Tibial nerve (tissue), 4 donors: ENCODE measurements around the gene SPIRE2. TPM values are rescaled to one million over a fixed set of nuclear protein-coding genes. Genes with fewer than 3 reads are reported as not detected.
A peak's percentile ranks its signal among the peaks of the same experiment; 100 is the strongest.

ENCODE experiments used
- DNase-seq, 2 donors: peaks; one replicate each; pipeline ENCODE4 v3.0.0-alpha.2; 2019; ENCODE audit warnings: low spot score in 2 of 2
- H3K27ac ChIP-seq, 4 donors: fragments of 200-600 bp; sonication (generic) in 3 of 4; one replicate each; pipeline ENCODE4 v1.5.1; 2017 to 2019; ENCODE audit warnings: mild to moderate bottlenecking in 1 of 4
- H3K27me3 ChIP-seq, 2 donors: fragments of 200-600 bp; sonication (generic) in 1 of 2; one replicate each; pipeline versions ENCODE4 v1.5.1 to v1.6.0; 2017 to 2019
- H3K36me3 ChIP-seq, 3 donors: fragments of 200-600 bp; sonication (generic); one replicate each; pipeline ENCODE4 v1.5.1; 2018 to 2019
- H3K4me1 ChIP-seq, 4 donors: fragments of 200-600 bp; sonication (generic) in 3 of 4; one replicate each; pipeline ENCODE4 v1.5.1; 2017 to 2019
- H3K4me3 ChIP-seq, 4 donors: fragments of 200-600 bp; sonication (generic) in 3 of 4; one replicate each; pipeline ENCODE4 v1.5.1; 2017 to 2019; ENCODE audit warnings: mild to moderate bottlenecking in 1 of 4, moderate library complexity in 1 of 4
- H3K9me3 ChIP-seq, 4 donors: fragments of 200-600 bp; sonication (generic) in 3 of 4; one replicate each; pipeline ENCODE4 v1.5.1; 2017 to 2019
- CTCF ChIP-seq, 5 experiments: fragments of 200-600 bp in 3 of 5; fragments of 450-650 bp in 2 of 5; sonication (generic) in 3 of 5; IDR thresholded peaks; one replicate each; pipeline ENCODE4 v1.5.1; 2016 to 2019; ENCODE audit warnings: antibody characterized with exemption in 5 of 5, mild to moderate bottlenecking in 3 of 5, moderate library complexity in 2 of 5
- EP300 ChIP-seq, 2 donors: sonication (generic); formaldehyde crosslinking; IDR thresholded peaks; one replicate each; pipeline ENCODE4 v1.6.1; 2017; ENCODE audit warnings: antibody characterized with exemption in 2 of 2, mild to moderate bottlenecking in 1 of 2
- POLR2A ChIP-seq, 2 donors: fragments of 450-650 bp; IDR thresholded peaks; one replicate each; pipeline ENCODE4 v1.6.1; 2017; ENCODE audit warnings: antibody characterized with exemption in 2 of 2, mild to moderate bottlenecking in 2 of 2, moderate library complexity in 2 of 2
- WGBS, 2 donors: methylation state at CpG; one replicate each; pipeline ENCODE4 v1.1.5; 2018; 5-methylcytosine and 5-hydroxymethylcytosine counted together
- total RNA-seq, 4 donors: library from RNA; depleted of rRNA; stranded (reverse); fragments of >200 nt; gene quantifications; one replicate each; pipeline ENCODE4 v1.1.0, GENCODE V29; 2016

Gene SPIRE2
- total RNA-seq, 4 donors from 2014 or later = 1.1 to 7.2 (median 3.1) TPM; not detected in 1

GRCh38 chr16:89917773-89918452 lies 89.6 kb downstream of the SPIRE2 start:
- DNase-seq = peak in 1 of 2 donors; percentile 40
- Histone ChIP-seq H3K36me3 (peaks cover 0 to 10% (median 0%) of the 10 kb centered on the region in 3 donors), H3K9me3 (no peaks in the 10 kb centered on the region), H3K27me3 (peaks cover 0 to 10% of the 10 kb centered on the region in 2 donors), H3K4me1 (peaks cover 0 to 70% (median 36%) of the 10 kb centered on the region in 4 donors), H3K27ac (peak overlapping the region in 3 of 4 donors; percentile 5 to 63 (median 47)), H3K4me3 (peak overlapping the region; percentile 20 to 49 (median 32))
- WGBS, 2 donors = 2% methylated on average over 12 to 27 of the region's 39 CpGs
- TF ChIP-seq POLR2A (IDR thresholded peaks at IDR 0.05) (no peak), EP300 (IDR thresholded peaks at IDR 0.05) (peak in 1 of 2 donors; percentile 50)

DNA sequence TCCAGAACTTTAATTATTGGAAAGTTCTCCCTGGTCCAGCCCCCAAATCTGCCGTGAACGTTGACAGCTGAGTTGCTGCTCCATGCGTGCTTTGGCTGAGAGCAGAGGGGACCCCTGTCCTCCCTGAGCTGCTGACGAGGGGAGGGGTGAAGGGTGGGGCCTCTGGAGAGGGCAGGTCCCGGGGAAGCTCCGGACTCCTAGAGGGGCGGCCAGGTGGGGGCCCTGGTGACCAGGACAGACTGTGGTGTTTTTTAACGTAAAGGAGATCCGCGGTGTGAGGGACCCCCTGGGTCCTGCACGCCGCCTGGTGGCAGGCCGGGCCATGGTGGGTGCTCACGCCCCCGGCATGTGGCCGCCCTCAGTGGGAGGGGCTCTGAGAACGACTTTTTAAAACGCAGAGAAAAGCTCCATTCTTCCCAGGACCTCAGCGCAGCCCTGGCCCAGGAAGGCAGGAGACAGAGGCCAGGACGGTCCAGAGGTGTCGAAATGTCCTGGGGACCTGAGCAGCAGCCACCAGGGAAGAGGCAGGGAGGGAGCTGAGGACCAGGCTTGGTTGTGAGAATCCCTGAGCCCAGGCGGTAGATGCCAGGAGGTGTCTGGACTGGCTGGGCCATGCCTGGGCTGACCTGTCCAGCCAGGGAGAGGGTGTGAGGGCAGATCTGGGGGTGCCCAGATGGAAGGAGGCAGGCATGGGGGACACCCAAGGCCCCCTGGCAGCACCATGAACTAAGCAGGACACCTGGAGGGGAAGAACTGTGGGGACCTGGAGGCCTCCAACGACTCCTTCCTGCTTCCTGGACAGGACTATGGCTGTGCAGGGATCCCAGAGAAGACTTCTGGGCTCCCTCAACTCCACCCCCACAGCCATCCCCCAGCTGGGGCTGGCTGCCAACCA lies 90.4 kb downstream of the SPIRE2 start, which contains the start of gene MC1R:
Gene MC1R, plus strand, starts transcription at position 410 of the 895 bp plus-strand sequence. Its CDS starts 397 bp downstream, at position 807.
- peak within 1 kb of the TSS in 3 of 4 donors; percentile 5 to 63 (median 47) for H3K27ac ChIP-seq
- peaks cover 0 to 2% (median 0%) of the 10 kb centered on the region in 3 donors for H3K36me3 ChIP-seq
- 4 to 9% methylated on average over 21 to 23 of the region's 23 CpGs for WGBS, 2 donors
- peak in 4 of 5 experiments; percentile 8 to 45 (median 32) for TF ChIP-seq CTCF (IDR thresholded peaks at IDR 0.05)
- no peak for TF ChIP-seq EP300 (IDR thresholded peaks at IDR 0.05)
- TF ChIP-seq POLR2A (IDR thresholded peaks at IDR 0.05) = no peak
- peaks cover 0 to 76% (median 39%) of the 10 kb centered on the region in 4 donors for H3K4me1 ChIP-seq
- DNase-seq = no peak
- H3K9me3 ChIP-seq = no peaks in the 10 kb centered on the region
- peak within 1 kb of the TSS; percentile 20 to 49 (median 32) for H3K4me3 ChIP-seq
- peaks cover 0 to 14% of the 10 kb centered on the region in 2 donors for H3K27me3 ChIP-seq

- Histone ChIP-seq H3K27me3 (peaks cover 0 to 24% of the 10 kb centered on the region in 2 donors), H3K27ac (no peak overlapping the region), H3K36me3 (no peaks in the 10 kb centered on the region), H3K4me1 (peaks cover 0 to 87% (median 43%) of the 10 kb centered on the region in 4 donors), H3K4me3 (no peak overlapping the region), H3K9me3 (no peaks in the 10 kb centered on the region)
- no peak for DNase-seq
- TF ChIP-seq CTCF (IDR thresholded peaks at IDR 0.05) (no peak), POLR2A (IDR thresholded peaks at IDR 0.05) (no peak), EP300 (IDR thresholded peaks at IDR 0.05) (no peak)
- 92 to 94% methylated on average over 51 to 52 of the region's 52 CpGs for WGBS, 2 donors
These were observed 91.5 kb downstream of the SPIRE2 start for GRCh38 chr16:89919535-89920406.

- no peak for DNase-seq
- Histone ChIP-seq H3K36me3 (no peaks in the 10 kb centered on the region), H3K4me1 (peaks cover 0 to 89% (median 48%) of the 10 kb centered on the region in 4 donors), H3K27me3 (peaks cover 0 to 34% of the 10 kb centered on the region in 2 donors), H3K4me3 (no peak overlapping the region), H3K9me3 (no peaks in the 10 kb centered on the region), H3K27ac (peak overlapping the region in 2 of 4 donors; percentile 83 to 88)
- 39 to 57% methylated on average over 5 to 6 of the region's 6 CpGs for WGBS, 2 donors
- TF ChIP-seq POLR2A (IDR thresholded peaks at IDR 0.05) (no peak), EP300 (IDR thresholded peaks at IDR 0.05) (no peak), CTCF (IDR thresholded peaks at IDR 0.05) (no peak)
These were observed 92.4 kb downstream of the SPIRE2 start for GRCh38 chr16:89920723-89921122.

Other genes with a start within 250 kb of the SPIRE2 start
- gene DPEP1, start 214.8 kb upstream of the SPIRE2 start, total RNA-seq = 1 to 10 TPM in 1 of 4 donors, under 1 TPM in 3; 0.39 to 2.5 (median 0.74) TPM
- 100 to 1,000 TPM in 1 of 4 donors, 10 to 100 TPM in 3; 90.0 to 109 (median 92.7) TPM for gene CHMP1A, start 170.8 kb upstream of the SPIRE2 start, total RNA-seq
- 1 to 10 TPM; 4.8 to 9.0 (median 7.2) TPM for gene SPATA33, start 170.6 kb upstream of the SPIRE2 start, total RNA-seq
- gene CDK10, start 141.8 kb upstream of the SPIRE2 start, total RNA-seq = 10 to 100 TPM; 32.6 to 93.6 (median 65.7) TPM
- 10 to 100 TPM; 10.7 to 33.6 (median 16.1) TPM for gene SPATA2L, start 126.8 kb upstream of the SPIRE2 start, total RNA-seq
- gene VPS9D1, start 107.6 kb upstream of the SPIRE2 start, total RNA-seq = 10 to 100 TPM in 1 of 4 donors, 1 to 10 TPM in 3; 5.9 to 14.1 (median 7.0) TPM
- gene ZNF276, start 106.9 kb upstream of the SPIRE2 start, total RNA-seq = 100 to 1,000 TPM in 1 of 4 donors, 10 to 100 TPM in 3; 48.6 to 146 (median 68.8) TPM
- gene FANCA, start 11.8 kb upstream of the SPIRE2 start, total RNA-seq = 1 to 10 TPM in 3 of 4 donors, under 1 TPM in 1; 0.98 to 7.8 (median 1.6) TPM
- 100 to 1,000 TPM; 181 to 350 (median 290) TPM for gene TCF25, start 45.1 kb downstream of the SPIRE2 start, total RNA-seq
- gene MC1R, start 90.4 kb downstream of the SPIRE2 start, total RNA-seq = 10 to 100 TPM in 1 of 4 donors, 1 to 10 TPM in 3; 3.3 to 15.7 (median 6.9) TPM
- gene TUBB3, start 94.9 kb downstream of the SPIRE2 start, total RNA-seq = 10 to 100 TPM in 1 of 4 donors, 1 to 10 TPM in 1, under 1 TPM in 1, not detected in 1; 0.59 to 12.0 (median 3.5) TPM
- gene DEF8, start 120.3 kb downstream of the SPIRE2 start, total RNA-seq = 100 to 1,000 TPM in 2 of 4 donors, 10 to 100 TPM in 2; 60.9 to 144 (median 96.6) TPM
- gene DBNDD1, start 191.0 kb downstream of the SPIRE2 start, total RNA-seq = 1 to 10 TPM in 3 of 4 donors, under 1 TPM in 1; 0.42 to 2.6 (median 1.3) TPM
- not detected for gene PRDM7, start 248.9 kb downstream of the SPIRE2 start, total RNA-seq